Hepatocyte (in vitro differentiated cells): ENCODE results near the gene LRTM1. TPM values are rescaled to one million over a fixed set of nuclear protein-coding genes. Genes with fewer than 3 reads are reported as not detected.

ENCODE experiments used
- DNase-seq: peaks from one replicate; pipeline ENCODE4 v3.0.0-alpha.2; 2016; ENCODE audit warnings: low spot score
- H2AFZ ChIP-seq: fragments of 200-600 bp; sonication (generic); 2 replicates; pipeline ENCODE4 v1.6.0; 2016; ENCODE audit warnings: antibody characterized with exemption, mild to moderate bottlenecking
- H3K27ac ChIP-seq: fragments of 200-600 bp; sonication (generic); 2 replicates; pipeline ENCODE4 v1.5.1; 2016; ENCODE audit warnings: mild to moderate bottlenecking
- H3K27me3 ChIP-seq: fragments of 200-600 bp; sonication (generic); 2 replicates; pipeline ENCODE4 v1.6.1; 2016
- H3K36me3 ChIP-seq: fragments of 200-600 bp; sonication (generic); replicated peaks from 2 replicates; pipeline ENCODE4 v1.5.1; 2016; ENCODE audit warnings: low read depth; ENCODE audit not compliant: insufficient read depth
- H3K4me1 ChIP-seq: fragments of 200-600 bp; sonication (generic); 2 replicates; pipeline ENCODE4 v1.5.1; 2016; ENCODE audit warnings: mild to moderate bottlenecking, moderate library complexity; ENCODE audit not compliant: insufficient read depth
- H3K4me2 ChIP-seq: fragments of 200-600 bp; sonication (generic); 2 replicates; pipeline ENCODE4 v1.6.0; 2016
- H3K4me3 ChIP-seq: fragments of 200-600 bp; sonication (generic); 2 replicates; pipeline ENCODE4 v1.5.1; 2016; ENCODE audit warnings: mild to moderate bottlenecking
- H3K79me2 ChIP-seq: fragments of 200-600 bp; sonication (generic); 2 replicates; pipeline ENCODE4 v1.6.0; 2017; ENCODE audit warnings: mild to moderate bottlenecking
- H3K9me2 ChIP-seq: fragments of 200-600 bp; sonication (generic); replicated peaks from 2 replicates; pipeline ENCODE4 v1.6.0; 2017; ENCODE audit warnings: mild to moderate bottlenecking; ENCODE audit not compliant: insufficient read depth
- H3K9me3 ChIP-seq: fragments of 200-600 bp; sonication (generic); 2 replicates; pipeline ENCODE4 v1.5.1; 2016; ENCODE audit warnings: low read depth, mild to moderate bottlenecking
- H4K20me1 ChIP-seq: fragments of 200-600 bp; sonication (generic); 2 replicates; pipeline ENCODE4 v1.6.0; 2016; ENCODE audit warnings: mild to moderate bottlenecking; ENCODE audit not compliant: insufficient read depth, poor library complexity, severe bottlenecking
- CTCF ChIP-seq: fragments of 200-600 bp; sonication (generic); IDR thresholded peaks from 2 replicates; pipeline ENCODE4 v1.5.1; 2016; ENCODE audit warnings: antibody characterized with exemption, mild to moderate bottlenecking; ENCODE audit not compliant: poor library complexity
- EZH2 ChIP-seq: fragments of 200-600 bp; sonication (generic); IDR thresholded peaks from 2 replicates; pipeline ENCODE4 v1.6.1; 2016; ENCODE audit warnings: antibody characterized with exemption, mild to moderate bottlenecking, borderline replicate concordance
- EZH2phosphoT487 ChIP-seq: fragments of 200-600 bp; sonication (generic); IDR thresholded peaks from one replicate; pipeline ENCODE4 v1.6.1; 2018; ENCODE audit warnings: antibody characterized with exemption, mild to moderate bottlenecking, low read depth, moderate library complexity; ENCODE audit not compliant: unreplicated experiment, severe bottlenecking
- WGBS: methylation state at CpG from one replicate; pipeline ENCODE4 v1.1.6; 2016; ENCODE audit warnings: low lambda C conversion rate; ENCODE audit errors: missing lambda C conversion rate; 5-methylcytosine and 5-hydroxymethylcytosine counted together
- polyA plus RNA-seq: library from polyadenylated mRNA; unstranded; fragments of >200 nt; fragmentation: Nextera tagmentation; extraction: Ambion mirVana; gene quantifications from 2 replicates; pipeline ENCODE4 v1.2.1, GENCODE V29; 2016
- total RNA-seq: library from RNA; depleted of rRNA; stranded (reverse); fragments of >200 nt; gene quantifications from 2 replicates; pipeline ENCODE4 v1.2.3, GENCODE V29; 2014

The LRTM1 gene
- total and polyA plus RNA-seq, 2 experiments from 2014 or later: 0.23 TPM; not detected in 1

- no peaks in the 10 kb centered on the region for H3K79me2 ChIP-seq
- H3K4me1 ChIP-seq: no peaks in the 10 kb centered on the region
- DNase-seq: no peak
Measured at GRCh38 chr3:54917174-54917573, 10.7 kb downstream of the LRTM1 start.

GRCh38 chr3:54916732-54917131 is 11.1 kb downstream of the LRTM1 start:
- Histone ChIP-seq H3K4me1 (no peaks in the 10 kb centered on the region), H3K27ac (no peak overlapping the region), H3K79me2 (no peaks in the 10 kb centered on the region), H3K36me3 (no peaks in the 10 kb centered on the region), H3K4me3 (no peak overlapping the region), H3K9me2 (no peaks in the 10 kb centered on the region), H3K9me3 (no peaks in the 10 kb centered on the region), H4K20me1 (no peaks in the 10 kb centered on the region), H2AFZ (no peak overlapping the region), H3K27me3 (no peaks in the 10 kb centered on the region), H3K4me2 (no peak overlapping the region)
- TF ChIP-seq CTCF: no peak
- no peak for TF ChIP-seq EZH2phosphoT487
- no peak for TF ChIP-seq EZH2
- no peak for DNase-seq

More at GRCh38 chr3:54917174-54917573, 10.7 kb downstream of the LRTM1 start:
- Histone ChIP-seq H2AFZ (no peak overlapping the region), H3K4me3 (no peak overlapping the region), H4K20me1 (no peaks in the 10 kb centered on the region), H3K9me2 (no peaks in the 10 kb centered on the region), H3K27ac (no peak overlapping the region), H3K4me2 (no peak overlapping the region), H3K36me3 (no peaks in the 10 kb centered on the region), H3K27me3 (no peaks in the 10 kb centered on the region), H3K9me3 (no peaks in the 10 kb centered on the region)
- no peak for TF ChIP-seq EZH2phosphoT487
- no peak for TF ChIP-seq CTCF
- no peak for TF ChIP-seq EZH2
- WGBS: 89% methylated on average over 2 of the region's 2 CpGs

GRCh38 chr3:54915976-54916375 is 11.9 kb downstream of the LRTM1 start:
- no peaks in the 10 kb centered on the region for H3K27me3 ChIP-seq
- no peak overlapping the region for H2AFZ ChIP-seq
- H3K36me3 ChIP-seq: no peaks in the 10 kb centered on the region
- DNase-seq: no peak
- H3K9me2 ChIP-seq: no peaks in the 10 kb centered on the region
- WGBS: 79% methylated on average over 8 of the region's 8 CpGs
- no peak overlapping the region for H3K4me2 ChIP-seq
- no peaks in the 10 kb centered on the region for H3K79me2 ChIP-seq
- H4K20me1 ChIP-seq: no peaks in the 10 kb centered on the region
- H3K4me1 ChIP-seq: no peaks in the 10 kb centered on the region
- H3K4me3 ChIP-seq: no peak overlapping the region
- no peak overlapping the region for H3K27ac ChIP-seq
- TF ChIP-seq EZH2: no peak
- no peak for TF ChIP-seq CTCF
- no peak for TF ChIP-seq EZH2phosphoT487
- no peaks in the 10 kb centered on the region for H3K9me3 ChIP-seq

- H3K9me2 ChIP-seq: no peaks in the 10 kb centered on the region
- TF ChIP-seq CTCF (no peak), EZH2phosphoT487 (no peak), EZH2 (no peak)
- no peak overlapping the region for H3K27ac ChIP-seq
- no peak overlapping the region for H3K4me3 ChIP-seq
- H3K9me3 ChIP-seq: no peaks in the 10 kb centered on the region
- H3K79me2 ChIP-seq: no peaks in the 10 kb centered on the region
- no peaks in the 10 kb centered on the region for H4K20me1 ChIP-seq
- H3K36me3 ChIP-seq: no peaks in the 10 kb centered on the region
- H3K4me2 ChIP-seq: no peak overlapping the region
- no peak overlapping the region for H2AFZ ChIP-seq
- H3K4me1 ChIP-seq: no peaks in the 10 kb centered on the region
- H3K27me3 ChIP-seq: no peaks in the 10 kb centered on the region
- no peak for DNase-seq
- 45% methylated on average over 4 of the region's 4 CpGs for WGBS
Measured at GRCh38 chr3:54915181-54915580, 12.7 kb downstream of the LRTM1 start.
